OCI-LY1 (cell line): ENCODE measurements around the gene TPCN2.

Experiments
- CTCF ChIP-seq: fragments of 200-600 bp; sonication (generic), shearing (Covaris generic); IDR thresholded peaks from 2 replicates; pipeline ENCODE4 v1.5.1; 2017; ENCODE audit warnings: mild to moderate bottlenecking, antibody characterized with exemption, low read length, moderate library complexity, mixed read lengths
- EZH2 ChIP-seq: fragments of 200-600 bp; sonication (generic), shearing (Covaris generic); IDR thresholded peaks from 2 replicates; pipeline ENCODE4 v1.8.0; 2017; ENCODE audit warnings: borderline replicate concordance, mixed run types, mild to moderate bottlenecking, antibody characterized with exemption, low read length, moderate library complexity, mixed read lengths

DNA sequence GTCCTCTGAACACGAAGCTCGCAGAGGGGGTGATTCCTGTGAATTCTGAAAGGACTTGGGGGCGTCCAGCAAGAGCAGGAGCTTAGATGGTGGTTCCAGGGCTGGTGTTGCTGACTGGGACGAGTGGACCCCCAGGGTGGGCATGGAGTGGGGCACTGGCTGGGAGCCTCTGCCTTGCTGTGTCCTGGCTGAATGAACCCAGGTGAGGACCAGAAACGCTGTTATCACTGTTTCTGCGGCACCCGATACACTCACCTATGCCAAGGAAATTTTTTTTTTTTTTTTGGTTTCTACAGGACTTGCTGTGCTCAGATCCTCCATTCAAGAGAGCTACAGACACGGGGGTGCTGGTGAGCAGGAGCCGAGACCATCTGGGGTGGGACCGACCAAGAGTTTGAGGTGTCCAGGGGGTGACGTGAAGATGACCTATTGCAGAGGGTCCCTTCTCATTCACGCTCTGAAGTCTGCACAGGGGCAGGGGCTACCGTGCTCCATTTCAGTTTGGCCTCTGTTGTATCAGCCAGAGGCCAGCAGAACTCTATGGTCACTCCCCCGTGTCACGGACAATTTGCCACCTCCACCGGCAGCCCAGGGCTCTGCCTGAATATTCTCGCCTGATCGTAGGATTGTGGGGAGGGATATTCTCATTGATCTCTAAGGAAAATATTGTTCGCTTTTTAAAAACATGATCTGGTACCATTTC, 110.6 kb downstream of the TPCN2 start:
- no peak for TF ChIP-seq CTCF
- no peak for TF ChIP-seq EZH2
